ENCODE data around the gene KCNS3. TPM values are rescaled to one million over a fixed set of nuclear protein-coding genes. Genes with fewer than 3 reads are reported as not detected.

KCNS3 gene
- total and polyA plus RNA-seq, 5 donors from 2014 or later = not detected

DNA sequence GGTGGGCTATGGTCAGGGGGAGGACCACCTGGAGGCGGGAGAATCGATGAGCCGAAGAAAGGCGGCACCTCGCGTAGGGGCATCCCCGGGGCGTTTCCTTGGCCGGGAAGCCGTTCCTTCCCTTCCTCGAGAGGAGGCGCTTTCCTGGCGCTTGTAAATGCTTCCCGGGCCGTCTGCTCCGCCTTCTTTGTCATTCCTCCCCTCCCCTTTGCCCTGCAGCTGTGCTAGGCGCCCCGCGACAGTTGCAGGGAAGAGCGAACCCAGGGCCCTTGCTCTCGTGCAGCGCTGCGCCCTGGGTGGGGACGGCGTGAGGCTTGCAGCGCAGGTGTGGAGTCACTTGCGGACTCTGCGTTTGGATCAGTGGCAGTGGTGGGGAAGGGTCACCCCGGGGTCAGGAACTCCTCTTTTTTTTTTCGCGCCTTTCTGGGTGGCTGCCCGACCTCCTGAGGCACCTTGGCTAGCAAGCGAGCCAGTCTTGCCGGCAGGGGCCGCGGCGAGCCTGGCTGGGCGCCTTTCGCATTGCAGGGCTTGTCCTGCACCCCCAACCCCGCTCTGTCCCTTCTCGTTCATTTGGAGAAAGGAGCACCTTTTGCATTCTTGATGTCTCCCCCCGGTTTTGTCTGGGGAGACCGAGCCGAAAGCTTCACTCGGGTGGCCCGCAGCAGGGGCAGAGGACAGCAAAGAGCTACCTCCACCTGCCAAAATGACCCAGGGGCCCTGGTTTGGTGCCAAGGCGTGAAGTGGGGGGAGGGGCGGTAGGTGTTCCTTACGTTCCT lies 858 bp downstream of the KCNS3 start:
- Histone ChIP-seq H3K27ac (ENCODE audit: insufficient read depth, low read length, poor library complexity, severe bottlenecking) (no peak overlapping the region), H3K36me3 (ENCODE audit: control insufficient read depth, insufficient read depth, low read length) (no peaks in the 10 kb centered on the region), H3K27me3 (ENCODE audit: control insufficient read depth, insufficient read depth, low read length) (peaks cover 30% of the 10 kb centered on the region), H3K4me3 (ENCODE audit: low read depth, low read length) (no peak overlapping the region), H3K4me1 (ENCODE audit: control insufficient read depth, insufficient read depth, low read length, poor library complexity, severe bottlenecking) (peaks cover 18% of the 10 kb centered on the region), H3K9me3 (ENCODE audit: control insufficient read depth in 2 of 2, low read length in 2 of 2) (no peaks in the 10 kb centered on the region)
- Mint-ChIP-seq H3K36me3 (no peaks in the 10 kb centered on the region), H3K27me3 (peaks cover 85% of the 10 kb centered on the region), H3K4me1 (peaks cover 0 to 28% (median 6%) of the 10 kb centered on the region in 4 donors), H3K4me3 (peak overlapping the region; percentile 10 to 63 (median 46)), H3K9me3 (peaks cover 0 to 3% (median 0%) of the 10 kb centered on the region in 7 donors), H3K27ac (no peak overlapping the region)
- no peak for DNase-seq
- ATAC-seq (ENCODE audit: low read depth in 2 of 2) = no peak

DNA sequence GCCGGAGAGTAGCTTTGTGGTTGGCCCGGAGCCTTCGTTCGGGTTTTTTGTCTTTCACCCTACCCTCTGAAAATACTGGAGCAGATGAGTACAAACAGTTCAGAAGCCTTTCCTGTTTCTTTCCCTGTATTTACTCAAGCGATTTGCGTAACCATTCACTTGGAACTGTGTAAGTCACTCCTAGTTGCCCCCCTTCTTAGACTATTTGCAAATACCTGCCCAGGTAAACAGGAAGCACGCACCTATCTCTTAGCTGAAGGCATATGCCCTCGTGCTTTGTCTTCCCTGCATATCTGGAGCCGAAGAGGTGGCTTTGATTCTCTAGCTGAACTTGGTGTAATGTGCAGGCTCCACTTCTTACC lies 1.4 kb downstream of the KCNS3 start:
- Histone ChIP-seq H3K36me3 (ENCODE audit: control insufficient read depth, insufficient read depth, low read length) (no peaks in the 10 kb centered on the region), H3K4me3 (ENCODE audit: low read depth, low read length) (no peak overlapping the region), H3K27me3 (ENCODE audit: control insufficient read depth, insufficient read depth, low read length) (peaks cover 30% of the 10 kb centered on the region), H3K27ac (ENCODE audit: insufficient read depth, low read length, poor library complexity, severe bottlenecking) (no peak overlapping the region), H3K4me1 (ENCODE audit: control insufficient read depth, insufficient read depth, low read length, poor library complexity, severe bottlenecking) (peaks cover 18% of the 10 kb centered on the region), H3K9me3 (ENCODE audit: control insufficient read depth in 2 of 2, low read length in 2 of 2) (no peaks in the 10 kb centered on the region)
- peaks cover 0 to 3% (median 0%) of the 10 kb centered on the region in 7 donors for H3K9me3 Mint-ChIP-seq
- no peak for DNase-seq
- H3K27ac Mint-ChIP-seq = no peak overlapping the region
- no peak for ATAC-seq (ENCODE audit: low read depth in 2 of 2)
- H3K36me3 Mint-ChIP-seq = no peaks in the 10 kb centered on the region
- H3K4me3 Mint-ChIP-seq = peak overlapping the region; percentile 6 to 82 (median 52)
- H3K27me3 Mint-ChIP-seq = peaks cover 79% of the 10 kb centered on the region
- H3K4me1 Mint-ChIP-seq = peaks cover 0 to 28% (median 6%) of the 10 kb centered on the region in 4 donors

DNA sequence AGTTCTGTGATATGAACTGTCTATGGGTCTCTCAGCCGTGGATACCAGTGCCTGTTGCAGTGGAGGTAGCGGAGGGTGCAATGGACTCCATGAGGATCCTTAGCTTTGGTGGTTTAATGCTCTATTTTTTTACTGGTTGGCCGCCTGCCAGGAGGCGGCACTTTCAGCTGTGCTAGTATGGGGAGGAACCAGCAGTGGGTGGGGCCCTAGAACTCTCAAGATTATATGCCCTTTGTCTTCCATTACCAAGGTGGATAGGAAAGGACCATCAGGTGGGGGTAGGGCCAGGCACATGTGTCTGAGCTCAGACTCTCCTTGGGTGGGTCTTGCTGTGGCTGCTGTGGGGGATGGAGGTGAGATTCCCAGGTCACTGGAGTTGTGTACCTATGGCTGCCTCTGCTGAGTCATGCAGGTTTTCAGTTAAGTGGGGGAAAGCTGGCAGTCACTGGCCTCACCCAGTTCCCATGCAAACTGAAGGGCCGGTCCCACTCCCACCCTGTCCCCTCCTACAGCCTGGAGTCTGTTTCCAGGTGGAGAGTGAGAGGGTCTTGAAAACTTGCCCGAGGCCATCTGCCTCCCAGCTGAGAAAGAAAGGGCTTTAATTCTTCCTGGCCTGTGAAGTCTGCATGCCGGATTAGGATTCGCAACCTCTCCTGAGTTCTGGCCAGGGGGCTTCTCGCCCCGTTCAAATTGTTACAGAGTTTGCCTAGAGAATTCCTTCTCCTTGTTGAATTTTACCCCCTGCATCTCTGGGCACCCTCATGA lies 14.5 kb downstream of the KCNS3 start:
- Histone ChIP-seq H3K9me3 (ENCODE audit: control insufficient read depth in 2 of 2, low read length in 2 of 2) (no peaks in the 10 kb centered on the region), H3K27ac (ENCODE audit: insufficient read depth, low read length, poor library complexity, severe bottlenecking) (no peak overlapping the region), H3K27me3 (ENCODE audit: control insufficient read depth, insufficient read depth, low read length) (no peaks in the 10 kb centered on the region), H3K4me3 (ENCODE audit: low read depth, low read length) (no peak overlapping the region), H3K4me1 (ENCODE audit: control insufficient read depth, insufficient read depth, low read length, poor library complexity, severe bottlenecking) (no peaks in the 10 kb centered on the region), H3K36me3 (ENCODE audit: control insufficient read depth, insufficient read depth, low read length) (no peaks in the 10 kb centered on the region)
- H3K9me3 Mint-ChIP-seq = peaks cover 0 to 9% (median 3%) of the 10 kb centered on the region in 7 donors
- no peaks in the 10 kb centered on the region for H3K4me1 Mint-ChIP-seq
- H3K36me3 Mint-ChIP-seq = no peaks in the 10 kb centered on the region
- no peak for DNase-seq
- no peak overlapping the region for H3K27ac Mint-ChIP-seq
- ATAC-seq (ENCODE audit: low read depth in 2 of 2) = no peak
- H3K27me3 Mint-ChIP-seq = peaks cover 8% of the 10 kb centered on the region
- H3K4me3 Mint-ChIP-seq = no peak overlapping the region

DNA sequence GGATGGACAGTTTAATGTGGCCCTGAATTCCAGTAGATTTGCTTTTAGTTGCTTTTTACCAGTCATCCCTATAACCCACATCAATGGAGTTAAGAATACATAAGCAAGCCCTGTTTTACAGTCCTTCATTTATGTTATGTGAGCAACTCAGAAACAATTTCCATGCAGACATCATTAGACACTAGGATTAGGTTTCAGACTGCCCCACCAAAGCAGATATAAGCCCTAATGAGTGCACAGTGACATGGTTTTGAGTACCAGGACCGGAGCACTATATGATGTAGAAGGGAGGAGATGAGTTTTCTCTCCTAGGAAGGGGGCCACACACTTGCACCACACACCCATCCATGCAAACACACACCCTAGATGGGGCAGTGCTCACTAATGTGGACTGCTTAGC lies 15.5 kb downstream of the KCNS3 start:
- no peaks in the 10 kb centered on the region for H3K4me1 ChIP-seq (ENCODE audit: control insufficient read depth, insufficient read depth, low read length, poor library complexity, severe bottlenecking)
- Mint-ChIP-seq H3K4me3 (no peak overlapping the region), H3K36me3 (no peaks in the 10 kb centered on the region), H3K9me3 (peaks cover 0 to 9% (median 2%) of the 10 kb centered on the region in 7 donors), H3K27ac (no peak overlapping the region), H3K4me1 (no peaks in the 10 kb centered on the region), H3K27me3 (peaks cover 12% of the 10 kb centered on the region)
- H3K27me3 ChIP-seq (ENCODE audit: control insufficient read depth, insufficient read depth, low read length) = no peaks in the 10 kb centered on the region
- DNase-seq (no peak), ATAC-seq (ENCODE audit: low read depth in 2 of 2) (no peak)
- H3K4me3 ChIP-seq (ENCODE audit: low read depth, low read length) = no peak overlapping the region
- H3K36me3 ChIP-seq (ENCODE audit: control insufficient read depth, insufficient read depth, low read length) = no peaks in the 10 kb centered on the region
- no peaks in the 10 kb centered on the region for H3K9me3 ChIP-seq (ENCODE audit: control insufficient read depth in 2 of 2, low read length in 2 of 2)
- no peak overlapping the region for H3K27ac ChIP-seq (ENCODE audit: insufficient read depth, low read length, poor library complexity, severe bottlenecking)

DNA sequence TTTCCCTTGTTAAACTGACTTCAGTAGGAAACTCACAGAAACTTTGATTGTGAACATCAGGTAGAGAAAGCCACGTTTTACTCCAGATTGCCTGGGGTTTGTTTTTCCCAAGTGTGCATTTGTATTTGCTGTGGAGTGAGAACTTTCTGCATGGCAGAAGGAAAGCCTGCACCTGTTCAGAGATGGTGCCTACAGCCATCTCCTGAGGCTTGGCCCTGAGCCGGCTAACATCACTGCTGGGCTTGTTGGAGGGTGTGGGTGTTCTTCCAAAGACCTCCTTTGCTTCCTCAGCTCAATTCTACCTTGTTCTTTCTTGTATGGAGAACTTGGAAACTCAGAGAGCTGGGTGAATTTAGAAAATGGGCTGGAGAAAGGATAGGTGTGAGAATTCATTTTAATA lies 16.1 kb downstream of the KCNS3 start:
- no peak overlapping the region for H3K27ac ChIP-seq (ENCODE audit: insufficient read depth, low read length, poor library complexity, severe bottlenecking)
- DNase-seq (no peak), ATAC-seq (ENCODE audit: low read depth in 2 of 2) (no peak)
- no peak overlapping the region for H3K4me3 ChIP-seq (ENCODE audit: low read depth, low read length)
- Mint-ChIP-seq H3K4me1 (no peaks in the 10 kb centered on the region), H3K9me3 (peaks cover 0 to 9% (median 0%) of the 10 kb centered on the region in 7 donors), H3K27ac (no peak overlapping the region), H3K4me3 (no peak overlapping the region), H3K27me3 (peaks cover 12% of the 10 kb centered on the region), H3K36me3 (no peaks in the 10 kb centered on the region)
- no peaks in the 10 kb centered on the region for H3K4me1 ChIP-seq (ENCODE audit: control insufficient read depth, insufficient read depth, low read length, poor library complexity, severe bottlenecking)
- no peaks in the 10 kb centered on the region for H3K36me3 ChIP-seq (ENCODE audit: control insufficient read depth, insufficient read depth, low read length)
- no peaks in the 10 kb centered on the region for H3K9me3 ChIP-seq (ENCODE audit: control insufficient read depth in 2 of 2, low read length in 2 of 2)
- H3K27me3 ChIP-seq (ENCODE audit: control insufficient read depth, insufficient read depth, low read length) = no peaks in the 10 kb centered on the region

DNA sequence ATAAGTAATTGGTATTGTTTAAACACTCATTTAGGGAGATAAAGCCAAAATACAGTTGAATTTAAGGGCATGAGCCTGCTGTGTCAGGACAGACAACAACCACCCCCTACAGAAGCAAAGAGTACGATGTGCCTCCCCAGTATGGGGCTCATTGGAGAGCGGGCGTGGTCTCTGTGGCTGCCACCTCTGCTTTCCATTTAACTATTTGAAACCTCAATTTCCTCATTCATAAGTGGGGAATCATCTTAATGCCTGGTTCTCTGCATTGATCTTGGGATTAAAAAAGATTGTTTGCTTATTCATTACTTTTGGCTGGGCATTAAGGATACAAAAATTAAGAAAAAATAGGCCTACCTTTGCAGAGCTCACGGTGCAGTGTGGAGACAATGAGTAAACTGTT lies 21.4 kb downstream of the KCNS3 start:
- no peaks in the 10 kb centered on the region for H3K9me3 ChIP-seq (ENCODE audit: control insufficient read depth in 2 of 2, low read length in 2 of 2)
- peaks cover 0 to 3% (median 0%) of the 10 kb centered on the region in 7 donors for H3K9me3 Mint-ChIP-seq
- H3K4me3 Mint-ChIP-seq = no peak overlapping the region
- peaks cover 17% of the 10 kb centered on the region for H3K27me3 Mint-ChIP-seq
- H3K27me3 ChIP-seq (ENCODE audit: control insufficient read depth, insufficient read depth, low read length) = no peaks in the 10 kb centered on the region
- DNase-seq (no peak), ATAC-seq (ENCODE audit: low read depth in 2 of 2) (no peak)
- H3K36me3 Mint-ChIP-seq = no peaks in the 10 kb centered on the region
- no peak overlapping the region for H3K4me3 ChIP-seq (ENCODE audit: low read depth, low read length)
- H3K36me3 ChIP-seq (ENCODE audit: control insufficient read depth, insufficient read depth, low read length) = no peaks in the 10 kb centered on the region
- H3K27ac ChIP-seq (ENCODE audit: insufficient read depth, low read length, poor library complexity, severe bottlenecking) = no peak overlapping the region
- H3K4me1 ChIP-seq (ENCODE audit: control insufficient read depth, insufficient read depth, low read length, poor library complexity, severe bottlenecking) = no peaks in the 10 kb centered on the region
- no peaks in the 10 kb centered on the region for H3K4me1 Mint-ChIP-seq
- H3K27ac Mint-ChIP-seq = no peak overlapping the region

DNA sequence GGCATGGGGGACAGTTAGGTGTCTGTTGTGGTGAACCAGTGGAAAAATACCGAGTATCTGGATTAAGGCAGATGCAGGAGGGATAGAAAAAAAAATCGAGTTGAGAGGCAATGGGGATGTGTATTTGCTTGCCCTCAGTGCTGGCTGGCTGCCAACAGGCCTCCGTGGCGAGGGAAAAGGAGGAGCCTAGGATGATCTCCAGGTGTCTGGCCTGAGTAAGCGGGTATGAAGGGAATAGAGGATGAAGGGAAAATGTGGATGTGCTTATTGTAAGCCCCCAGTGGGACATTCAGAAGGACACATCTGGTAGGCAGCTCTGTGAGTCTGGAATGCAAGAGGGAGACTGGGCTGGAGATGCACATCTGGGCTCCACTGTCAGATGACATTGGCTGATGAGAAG lies 22.8 kb downstream of the KCNS3 start:
- Mint-ChIP-seq H3K27ac (no peak overlapping the region), H3K9me3 (peaks cover 0 to 3% (median 0%) of the 10 kb centered on the region in 7 donors), H3K4me1 (no peaks in the 10 kb centered on the region), H3K36me3 (no peaks in the 10 kb centered on the region), H3K27me3 (peaks cover 17% of the 10 kb centered on the region), H3K4me3 (no peak overlapping the region)
- Histone ChIP-seq H3K9me3 (ENCODE audit: control insufficient read depth in 2 of 2, low read length in 2 of 2) (no peaks in the 10 kb centered on the region), H3K27me3 (ENCODE audit: control insufficient read depth, insufficient read depth, low read length) (no peaks in the 10 kb centered on the region), H3K36me3 (ENCODE audit: control insufficient read depth, insufficient read depth, low read length) (no peaks in the 10 kb centered on the region), H3K4me1 (ENCODE audit: control insufficient read depth, insufficient read depth, low read length, poor library complexity, severe bottlenecking) (no peaks in the 10 kb centered on the region), H3K4me3 (ENCODE audit: low read depth, low read length) (no peak overlapping the region), H3K27ac (ENCODE audit: insufficient read depth, low read length, poor library complexity, severe bottlenecking) (no peak overlapping the region)
- no peak for ATAC-seq (ENCODE audit: low read depth in 2 of 2)
- DNase-seq = no peak

All from CD4-positive, CD25-positive, alpha-beta regulatory T cell (primary cell).